Epithelial cell of esophagus (primary cell): ENCODE measurements around the gene FAM241B.

Experiments used
- DNase-seq: peaks from one replicate; pipeline ENCODE4 v3.0.0; 2010; ENCODE audit warnings: low read depth
- H3K4me3 ChIP-seq: 2 replicates; pipeline ENCODE4 v1.5.1; 2011; ENCODE audit warnings: mild to moderate bottlenecking, low read length, control low read depth
- TF ChIP-seq, protein P1 (sequence below): IDR thresholded peaks from 2 replicates; pipeline ENCODE4 v1.5.1; 2011; ENCODE audit warnings: low read depth, mild to moderate bottlenecking, low read length, control low read depth, inconsistent platforms; ENCODE audit not compliant: insufficient read depth; ENCODE audit errors: missing control alignments

FAM241B gene

DNA sequence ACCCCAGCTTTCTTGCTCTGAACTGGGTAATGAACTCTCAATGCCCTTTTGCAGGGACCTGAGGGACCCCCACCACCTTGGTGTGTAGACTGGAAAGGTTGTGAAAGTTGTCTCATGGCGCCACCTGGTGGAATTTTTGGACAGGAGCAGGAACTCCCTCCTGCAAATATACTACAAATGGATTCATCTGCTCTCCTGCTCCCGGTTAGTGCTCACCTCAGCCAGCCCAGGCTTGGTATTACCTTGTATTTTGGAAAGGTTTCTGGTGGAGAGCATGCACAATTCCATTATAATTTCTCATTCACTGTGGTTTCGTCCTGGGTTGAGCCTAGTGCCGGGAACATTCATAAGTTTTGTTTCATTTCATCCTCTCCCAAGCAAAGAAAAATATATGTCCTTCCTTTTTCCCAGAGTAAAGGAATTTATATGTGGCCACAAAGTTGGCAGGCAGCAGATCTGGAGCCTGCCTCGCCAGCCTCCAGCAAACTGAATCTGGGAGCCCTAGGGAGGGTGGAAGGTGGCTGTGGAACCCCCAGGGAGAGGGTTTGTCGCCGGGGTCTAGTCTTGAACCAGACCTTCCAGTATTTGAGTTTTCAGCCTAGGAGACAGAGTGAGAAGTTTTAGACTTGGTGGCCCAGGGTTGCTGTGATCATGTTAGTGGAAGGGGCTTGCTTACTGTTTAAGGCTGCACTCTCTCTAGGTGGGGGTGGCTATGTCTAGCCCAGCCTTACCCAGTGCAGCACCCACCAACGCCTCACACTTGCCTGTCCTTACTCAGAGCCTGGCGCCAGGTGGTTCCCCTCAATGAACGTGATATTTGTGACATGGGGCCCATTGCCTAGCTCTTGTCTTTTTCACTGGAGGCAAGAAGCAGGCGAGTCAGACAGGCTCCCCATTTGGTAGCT, 9.5 kb downstream of the FAM241B start:
- TF ChIP-seq, protein P1, sequence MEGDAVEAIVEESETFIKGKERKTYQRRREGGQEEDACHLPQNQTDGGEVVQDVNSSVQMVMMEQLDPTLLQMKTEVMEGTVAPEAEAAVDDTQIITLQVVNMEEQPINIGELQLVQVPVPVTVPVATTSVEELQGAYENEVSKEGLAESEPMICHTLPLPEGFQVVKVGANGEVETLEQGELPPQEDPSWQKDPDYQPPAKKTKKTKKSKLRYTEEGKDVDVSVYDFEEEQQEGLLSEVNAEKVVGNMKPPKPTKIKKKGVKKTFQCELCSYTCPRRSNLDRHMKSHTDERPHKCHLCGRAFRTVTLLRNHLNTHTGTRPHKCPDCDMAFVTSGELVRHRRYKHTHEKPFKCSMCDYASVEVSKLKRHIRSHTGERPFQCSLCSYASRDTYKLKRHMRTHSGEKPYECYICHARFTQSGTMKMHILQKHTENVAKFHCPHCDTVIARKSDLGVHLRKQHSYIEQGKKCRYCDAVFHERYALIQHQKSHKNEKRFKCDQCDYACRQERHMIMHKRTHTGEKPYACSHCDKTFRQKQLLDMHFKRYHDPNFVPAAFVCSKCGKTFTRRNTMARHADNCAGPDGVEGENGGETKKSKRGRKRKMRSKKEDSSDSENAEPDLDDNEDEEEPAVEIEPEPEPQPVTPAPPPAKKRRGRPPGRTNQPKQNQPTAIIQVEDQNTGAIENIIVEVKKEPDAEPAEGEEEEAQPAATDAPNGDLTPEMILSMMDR, result peak; percentile 86
- no peak overlapping the region for H3K4me3 ChIP-seq
- DNase-seq, result peak; percentile 83

DNA sequence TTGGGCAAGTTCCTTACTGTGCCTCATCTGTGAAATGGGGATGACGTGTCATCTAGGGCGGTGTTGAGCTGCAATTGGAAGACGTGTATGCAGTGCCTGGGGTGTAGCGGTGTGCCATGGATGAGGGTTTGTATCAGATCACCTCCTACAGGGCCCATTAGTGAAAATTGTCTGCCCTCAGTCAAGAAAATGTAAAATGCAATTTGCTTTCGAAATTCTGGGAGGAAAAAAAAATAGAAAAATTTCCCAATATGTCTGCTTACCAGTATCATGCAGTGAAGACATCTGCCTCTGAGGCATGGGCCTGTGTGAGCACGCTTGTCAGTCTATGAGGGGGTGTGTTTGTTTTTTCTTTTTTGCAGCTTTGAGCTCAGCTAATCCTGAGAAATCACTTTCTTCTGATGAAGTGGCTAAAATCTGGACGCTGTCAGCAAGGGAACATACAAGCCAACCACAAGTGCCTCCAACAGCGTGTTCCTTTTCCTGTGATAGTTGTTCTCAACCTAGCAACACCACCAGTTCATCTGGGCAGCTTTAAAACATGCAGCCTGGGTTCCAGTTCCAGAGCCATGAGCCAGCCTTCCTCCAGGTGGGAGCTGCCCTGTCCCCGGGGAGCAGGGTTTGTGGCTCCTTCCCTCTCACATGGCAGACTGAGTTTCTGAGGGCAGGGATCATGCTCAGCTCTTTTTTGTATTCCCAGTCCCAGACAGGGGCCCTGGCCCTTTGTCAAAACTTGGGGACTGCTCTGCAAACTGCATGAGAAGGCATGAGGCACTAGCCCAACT, 10.3 kb downstream of the FAM241B start:
- TF ChIP-seq, protein P1, result no peak
- H3K4me3 ChIP-seq, result no peak overlapping the region
- DNase-seq, result peak; percentile 93

DNA sequence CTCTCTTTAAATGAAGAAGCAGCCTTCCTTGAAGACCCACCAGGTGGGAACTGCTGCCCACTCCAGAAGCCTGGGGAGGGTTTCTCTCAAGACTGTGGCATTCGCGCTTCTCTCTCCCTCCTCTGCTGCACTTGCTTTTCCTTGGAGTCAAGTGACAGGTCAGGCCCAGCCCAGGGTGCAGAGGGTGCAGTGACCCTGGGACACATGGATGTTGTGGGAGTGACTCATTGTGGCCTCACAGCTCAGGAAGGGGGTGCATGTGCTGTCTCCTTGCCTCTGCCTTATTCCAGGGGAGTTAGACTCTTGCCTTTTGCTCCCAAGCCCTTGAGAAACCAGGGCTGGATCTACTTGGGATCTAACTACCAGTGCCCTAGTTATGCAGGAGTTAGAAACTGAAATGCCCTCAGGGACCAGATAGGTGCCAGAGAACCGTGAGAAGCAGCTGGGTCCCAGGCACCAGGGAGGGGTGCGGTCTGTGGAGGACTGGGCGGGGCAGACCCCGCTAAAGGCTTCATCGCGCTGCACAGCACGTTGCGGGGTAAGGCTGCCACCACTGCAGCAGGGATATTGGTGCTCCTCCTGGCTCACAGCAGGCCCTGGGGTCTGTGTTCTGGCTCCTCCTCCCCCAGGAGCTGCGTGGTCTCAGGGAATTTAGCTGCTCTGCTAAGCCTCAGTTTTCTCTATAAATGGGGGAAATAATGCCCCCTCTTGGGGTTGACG, 11.4 kb downstream of the FAM241B start:
- no peak overlapping the region for H3K4me3 ChIP-seq
- DNase-seq, result peak; percentile 39
- TF ChIP-seq, protein P1, result no peak

DNA sequence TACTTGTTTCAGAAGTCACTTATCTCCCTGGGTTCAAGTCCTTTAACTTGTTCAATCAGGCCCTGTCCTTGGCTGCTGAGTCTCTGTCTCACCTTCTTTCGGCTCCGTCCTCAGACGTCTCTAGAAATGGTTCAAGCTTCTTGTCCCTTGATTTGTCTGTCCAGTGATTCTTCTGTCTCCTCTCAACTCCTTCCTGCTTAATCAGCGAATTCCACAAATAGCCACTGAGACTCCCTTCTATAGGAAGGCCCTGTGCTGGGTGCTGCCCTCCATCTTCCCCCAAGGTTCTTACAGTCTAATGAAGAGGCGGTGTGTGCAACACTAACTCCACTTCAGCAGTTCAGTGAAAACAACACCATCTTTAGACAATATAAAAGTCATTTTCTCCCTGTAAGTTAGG, 12.7 kb downstream of the FAM241B start:
- TF ChIP-seq, protein P1, result no peak
- H3K4me3 ChIP-seq, result no peak overlapping the region
- no peak for DNase-seq

DNA sequence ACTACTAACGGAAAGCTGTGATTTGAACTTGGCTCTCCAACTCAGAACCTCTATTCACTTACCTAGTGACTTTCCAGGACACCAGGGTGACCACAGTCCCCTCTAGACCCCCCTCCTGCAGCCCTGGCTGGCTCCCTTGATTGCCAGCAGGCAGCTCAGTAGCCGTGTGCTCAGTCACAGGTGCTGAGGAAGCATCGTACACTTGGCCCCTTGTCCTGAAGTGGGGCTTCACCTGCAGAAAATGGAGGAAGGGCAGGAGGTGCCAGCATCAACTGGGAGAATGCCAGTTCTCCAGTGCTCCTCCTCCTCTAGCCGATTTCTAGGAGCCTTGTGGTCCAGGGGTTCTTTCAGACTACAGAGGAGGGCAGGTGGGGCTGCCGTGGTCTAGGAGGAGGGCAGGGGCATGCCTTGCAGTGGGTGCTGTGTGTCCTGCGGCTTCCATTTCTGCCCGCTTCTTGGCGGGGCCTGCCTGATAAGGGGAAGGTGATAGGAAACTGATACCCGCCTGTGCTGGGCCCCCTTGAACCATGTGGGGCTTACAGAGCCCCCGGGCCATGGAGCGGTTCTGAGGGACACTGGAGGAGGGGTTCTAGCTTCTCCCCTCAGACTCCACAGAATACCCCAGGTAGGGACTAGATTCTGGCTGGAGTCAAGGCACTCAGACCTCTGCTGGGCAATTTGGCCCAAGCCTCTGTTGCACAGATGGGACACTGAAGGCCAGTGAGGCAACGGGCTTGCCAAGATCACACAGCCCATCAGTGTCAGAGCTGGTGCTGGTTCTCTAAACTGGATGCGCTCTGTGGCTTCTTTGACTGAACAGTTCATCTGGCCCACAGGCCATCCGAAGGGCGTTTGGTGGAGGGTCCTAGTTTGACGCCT, 14.0 kb downstream of the FAM241B start:
- DNase-seq, result no peak
- H3K4me3 ChIP-seq, result no peak overlapping the region

More for the DNA sequence above, 14.0 kb downstream of the FAM241B start:
- TF ChIP-seq, protein P1, result no peak
